Measurements from ENCODE around the gene TNK2. TPM values are rescaled to one million over a fixed set of nuclear protein-coding genes. Genes with fewer than 3 reads are reported as not detected.

Gene TNK2
- total RNA-seq, 4 donors from 2014 or later, result 18.4 to 45.7 (median 42.8) TPM

DNA sequence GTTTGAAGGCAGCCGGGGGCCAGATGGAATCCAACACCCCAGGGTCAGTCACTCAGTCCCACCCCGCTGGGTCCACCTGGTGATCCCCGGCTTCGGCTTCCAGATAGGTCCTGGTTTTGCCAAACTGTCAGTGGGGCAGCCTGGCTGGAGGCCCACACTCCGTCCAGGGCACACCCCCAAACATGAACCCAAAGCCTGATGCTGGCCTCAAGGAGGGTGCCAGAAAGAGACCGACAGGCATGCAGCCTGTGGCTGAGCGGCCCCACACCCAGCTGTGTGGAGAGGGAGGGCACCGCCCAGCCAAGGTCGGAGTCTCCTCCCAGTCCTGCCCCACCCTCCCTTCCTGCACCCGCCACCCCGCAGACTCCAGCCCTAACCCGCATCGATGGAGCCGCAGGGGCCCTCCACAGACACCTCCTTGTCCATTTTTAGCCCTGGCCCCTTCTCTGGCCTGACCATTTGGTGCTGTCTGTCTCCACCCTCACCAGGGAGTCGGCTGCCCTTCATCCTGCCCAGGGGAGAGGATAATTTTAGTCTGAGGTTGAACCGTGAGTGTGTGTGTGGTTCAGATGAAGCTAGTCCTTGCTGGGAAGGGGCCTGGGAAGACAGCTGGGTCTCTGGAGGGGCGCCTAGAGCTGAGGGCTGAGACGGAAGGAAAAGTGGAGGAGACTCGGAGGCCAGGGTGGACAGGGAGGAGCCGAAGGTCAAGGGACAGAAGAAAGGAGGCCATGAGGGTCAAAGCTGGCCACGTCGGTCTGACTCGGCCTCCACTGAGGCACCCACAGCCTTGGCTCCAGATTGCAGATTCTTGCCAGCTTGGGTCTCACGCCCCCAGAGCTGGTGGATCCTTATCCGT, 23.1 kb downstream of the TNK2 start:
- peaks cover 0 to 33% (median 2%) of the 10 kb centered on the region in 3 donors for H3K4me1 ChIP-seq
- DNase-seq, result no peak
- peak overlapping the region in 1 of 4 donors; percentile 12 for H3K4me3 ChIP-seq
- H3K36me3 ChIP-seq, result peaks cover 15 to 72% (median 15%) of the 10 kb centered on the region in 3 donors
- TF ChIP-seq POLR2A (IDR thresholded peaks at IDR 0.05) (no peak), CTCF (IDR thresholded peaks at IDR 0.05) (no peak)
- WGBS, 2 donors, result 69 to 75% methylated on average over 13 to 14 of the region's 25 CpGs
- no peaks in the 10 kb centered on the region for H3K9me3 ChIP-seq
- H3K27me3 ChIP-seq, result no peaks in the 10 kb centered on the region
- intact Hi-C loops (cut with DNase I), result no loop called here
- peak overlapping the region; percentile 7 to 64 (median 47) for H3K27ac ChIP-seq

DNA sequence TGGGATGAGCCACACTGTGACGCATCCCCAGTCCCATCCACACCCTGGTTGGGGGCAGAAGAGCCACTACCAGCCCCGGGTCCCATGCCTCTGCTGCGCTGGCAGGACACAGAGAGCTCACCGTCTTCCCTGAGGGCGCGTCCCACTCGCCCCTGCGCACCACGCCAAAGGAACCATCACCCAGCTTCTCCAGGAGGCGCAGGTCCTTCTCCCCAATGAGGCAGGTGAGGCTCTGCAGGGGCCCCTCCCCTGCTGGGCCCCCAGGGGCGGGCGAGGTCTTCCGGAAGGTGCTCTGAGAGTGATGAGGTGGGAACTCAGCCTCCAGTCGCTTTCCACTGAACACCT, 23.7 kb downstream of the TNK2 start:
- Histone ChIP-seq H3K4me3 (no peak overlapping the region), H3K4me1 (peaks cover 0 to 27% (median 2%) of the 10 kb centered on the region in 3 donors), H3K36me3 (peaks cover 15 to 78% (median 15%) of the 10 kb centered on the region in 3 donors), H3K27me3 (no peaks in the 10 kb centered on the region), H3K9me3 (no peaks in the 10 kb centered on the region), H3K27ac (peak overlapping the region in 1 of 4 donors; percentile 56)
- intact Hi-C loops (cut with DNase I), result no loop called here
- TF ChIP-seq CTCF (IDR thresholded peaks at IDR 0.05) (no peak), POLR2A (IDR thresholded peaks at IDR 0.05) (no peak)
- no peak for DNase-seq
- 92 to 100% methylated on average over 1 to 9 of the region's 14 CpGs for WGBS, 2 donors

GRCh38 chr3:195883801-195884200, 24.6 kb downstream of the TNK2 start:
- Histone ChIP-seq H3K4me3 (no peak overlapping the region), H3K4me1 (peaks cover 1 to 33% (median 2%) of the 10 kb centered on the region in 3 donors), H3K27me3 (no peaks in the 10 kb centered on the region), H3K9me3 (no peaks in the 10 kb centered on the region), H3K36me3 (peaks cover 17 to 85% (median 18%) of the 10 kb centered on the region in 3 donors), H3K27ac (no peak overlapping the region)
- no peak for DNase-seq
- TF ChIP-seq POLR2A (IDR thresholded peaks at IDR 0.05), result no peak
- no peak for TF ChIP-seq CTCF (IDR thresholded peaks at IDR 0.05)
- WGBS, 2 donors, result 84 to 86% methylated on average over 12 of the region's 12 CpGs
- intact Hi-C loops (cut with DNase I), result no loop called here

DNA sequence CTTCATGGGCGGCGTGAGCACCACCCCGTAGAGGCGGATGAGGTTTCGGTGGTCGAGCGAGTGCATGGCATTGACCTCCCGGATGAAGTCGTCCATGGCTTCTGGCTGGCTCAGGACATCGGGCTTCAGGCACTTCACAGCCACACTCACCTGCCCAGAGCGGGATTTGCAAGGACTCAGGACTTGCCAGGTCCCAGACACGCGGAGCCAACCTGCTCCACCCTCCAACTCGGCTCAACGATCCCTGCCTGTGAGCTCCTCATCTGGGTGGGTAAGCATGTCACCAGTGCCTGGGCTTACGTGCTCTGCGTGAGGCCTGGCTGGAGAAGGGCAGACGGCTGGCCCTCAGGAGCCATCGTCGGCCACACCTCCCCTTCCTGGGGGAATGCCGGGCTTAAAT, 25.2 kb downstream of the TNK2 start:
- H3K36me3 ChIP-seq, result peaks cover 23 to 85% (median 23%) of the 10 kb centered on the region in 3 donors
- no peak overlapping the region for H3K27ac ChIP-seq
- no peaks in the 10 kb centered on the region for H3K27me3 ChIP-seq
- no peak for TF ChIP-seq CTCF (IDR thresholded peaks at IDR 0.05)
- no peak for TF ChIP-seq POLR2A (IDR thresholded peaks at IDR 0.05)
- H3K9me3 ChIP-seq, result no peaks in the 10 kb centered on the region
- H3K4me3 ChIP-seq, result no peak overlapping the region
- WGBS, 2 donors, result 86 to 87% methylated on average over 5 to 11 of the region's 21 CpGs
- DNase-seq, result no peak
- intact Hi-C loops (cut with DNase I), result no loop called here
- H3K4me1 ChIP-seq, result peaks cover 6 to 40% (median 7%) of the 10 kb centered on the region in 3 donors

DNA sequence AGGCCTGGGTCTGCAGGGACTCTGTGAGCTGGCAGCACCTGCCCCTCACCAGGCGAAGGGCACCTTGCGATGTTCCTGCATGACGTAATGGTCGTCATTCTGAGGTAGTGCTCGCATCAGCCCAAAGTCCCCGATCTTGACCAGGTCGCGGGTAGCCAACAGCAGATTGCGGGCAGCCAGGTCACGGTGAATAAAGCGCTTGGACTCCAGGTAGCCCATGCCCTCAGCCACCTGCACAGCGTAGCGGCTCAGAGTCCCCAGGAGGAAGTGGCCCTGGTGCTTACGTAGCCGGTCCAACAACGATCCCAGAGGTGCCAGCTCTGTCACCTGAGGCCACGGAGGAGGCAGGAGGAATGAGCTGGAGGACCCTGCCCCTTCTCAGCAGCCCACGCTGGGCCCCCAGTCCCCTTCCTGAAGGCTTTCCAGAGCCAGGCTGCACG, 26.3 kb downstream of the TNK2 start:
- peaks cover 15 to 51% (median 16%) of the 10 kb centered on the region in 3 donors for H3K4me1 ChIP-seq
- no peak overlapping the region for H3K4me3 ChIP-seq
- DNase-seq, result no peak
- TF ChIP-seq POLR2A (IDR thresholded peaks at IDR 0.05), result no peak
- TF ChIP-seq CTCF (IDR thresholded peaks at IDR 0.05), result no peak
- peaks cover 23 to 88% (median 29%) of the 10 kb centered on the region in 3 donors for H3K36me3 ChIP-seq
- H3K27ac ChIP-seq, result no peak overlapping the region
- 86 to 91% methylated on average over 7 to 18 of the region's 19 CpGs for WGBS, 2 donors
- intact Hi-C loops (cut with DNase I), result no loop called here
- no peaks in the 10 kb centered on the region for H3K27me3 ChIP-seq
- no peaks in the 10 kb centered on the region for H3K9me3 ChIP-seq

Data from esophagus squamous epithelium (tissue), 5 donors.